HCT116 (cell line): ENCODE data around the gene KCTD10.

Experiments
- CTCF ChIP-seq, 3 experiments: fragments of 200-600 bp in 1 of 3; sonication (generic) in 1 of 3; IDR thresholded peaks in 2 of 3; conservative IDR thresholded peaks in 1 of 3; 2 replicates each; pipeline ENCODE4 v1.5.1; 2012 to 2017; ENCODE audit warnings: low read depth in 2 of 3, low read length in 2 of 3, antibody characterized with exemption in 1 of 3, borderline replicate concordance in 1 of 3, control low read depth in 1 of 3, mild to moderate bottlenecking in 1 of 3, mixed read lengths in 1 of 3, mixed run types in 1 of 3, moderate library complexity in 1 of 3; ENCODE audit not compliant: insufficient read depth in 1 of 3
- EZH2 ChIP-seq: fragments of 200-600 bp; sonication (generic); IDR thresholded peaks from 2 replicates; pipeline ENCODE4 v1.6.1; 2017; ENCODE audit warnings: antibody characterized with exemption, mixed run types
- EZH2phosphoT487 ChIP-seq: fragments of 200-600 bp; IDR thresholded peaks from 2 replicates; pipeline ENCODE4 v1.6.1; 2018; ENCODE audit warnings: antibody characterized with exemption, borderline replicate concordance
- JUND ChIP-seq: IDR thresholded peaks from 2 replicates; pipeline ENCODE4 v1.6.1; 2012
- POLR2A ChIP-seq: IDR thresholded peaks from 2 replicates; pipeline ENCODE4 v1.7.0; 2011; ENCODE audit warnings: borderline replicate concordance; ENCODE audit not compliant: insufficient read depth, insufficient read length; ENCODE audit errors: extremely low read depth
- POLR2AphosphoS5 ChIP-seq: IDR thresholded peaks from 2 replicates; pipeline ENCODE4 v1.6.1; 2011; ENCODE audit warnings: mild to moderate bottlenecking, low read depth, low read length, moderate library complexity

DNA sequence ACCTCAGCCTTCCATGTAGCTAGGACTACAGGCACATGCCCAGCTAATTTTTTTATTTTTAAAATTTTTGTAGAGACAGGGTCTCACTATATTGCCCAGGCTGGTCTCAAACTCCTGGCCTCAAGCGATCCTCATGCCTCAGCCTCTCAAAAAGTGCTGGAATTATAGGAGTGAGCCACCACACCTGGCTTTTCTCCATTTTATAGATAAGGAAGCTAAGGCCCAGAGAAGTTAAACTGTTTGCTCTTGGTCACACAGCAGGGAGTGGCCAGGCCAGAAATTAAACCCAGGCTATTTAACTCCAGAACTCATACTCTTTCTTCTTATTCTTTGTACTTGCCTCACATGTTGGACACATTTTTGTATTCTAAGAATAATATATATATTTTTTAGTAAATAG is 16.8 kb upstream of the KCTD10 start:
- TF ChIP-seq JUND, result no peak
- no peak for TF ChIP-seq EZH2phosphoT487
- TF ChIP-seq CTCF (IDR thresholded peaks at IDR 0.05 in 2 of 3, conservative IDR thresholded peaks at IDR 0.05 in 1 of 3; ENCODE audit: borderline replicate concordance in 1 of 3, insufficient read depth in 1 of 3, low read depth in 2 of 3, low read length in 2 of 3), result no peak
- no peak for TF ChIP-seq POLR2A
- no peak for TF ChIP-seq POLR2AphosphoS5
- TF ChIP-seq EZH2, result no peak
